ENCODE measurements around the gene B4GAT1. TPM values are rescaled to one million over a fixed set of nuclear protein-coding genes. Genes with fewer than 3 reads are reported as not detected.

The B4GAT1 gene
- total RNA-seq, 2 experiments from 2014 or later: 9.5 to 9.7 TPM

DNA sequence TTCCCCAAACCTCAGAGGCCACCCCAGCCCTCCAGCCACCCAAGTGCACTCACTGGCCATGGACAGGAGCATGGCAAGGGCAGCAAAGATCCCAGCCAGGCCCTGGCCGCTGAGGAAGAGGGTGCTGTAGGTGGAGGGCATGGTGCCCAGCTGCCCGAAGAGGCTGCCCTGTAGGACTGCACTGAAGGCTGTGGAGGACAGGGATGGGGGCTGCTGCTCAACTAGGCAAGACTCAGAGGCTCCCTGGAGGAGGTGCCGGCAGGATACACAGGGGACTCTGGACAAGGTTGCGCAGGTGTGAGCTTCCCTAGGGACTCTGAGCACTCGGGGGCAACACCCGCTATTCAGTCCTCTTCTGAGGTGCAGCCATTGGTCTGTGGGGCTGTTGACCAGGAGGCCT lies 21.1 kb upstream of the B4GAT1 start:
- H3K9me3 Mint-ChIP-seq: no peaks in the 10 kb centered on the region
- ATAC-seq (ENCODE audit: low read depth) (no peak), DNase-seq (no peak)
- no peak overlapping the region for H3K27ac Mint-ChIP-seq
- H3K4me1 Mint-ChIP-seq: peaks cover 14% of the 10 kb centered on the region
- no peak overlapping the region for H3K4me3 Mint-ChIP-seq
- POLR2A ChIA-PET: interaction anchor here (1.6 kb wide), 1 partner anchor 20 kb away, joined by 4 read pairs; no protein-coding TSS in a partner anchor
- no peaks in the 10 kb centered on the region for H3K27me3 Mint-ChIP-seq
- H3K36me3 Mint-ChIP-seq: peaks cover 2% of the 10 kb centered on the region

DNA sequence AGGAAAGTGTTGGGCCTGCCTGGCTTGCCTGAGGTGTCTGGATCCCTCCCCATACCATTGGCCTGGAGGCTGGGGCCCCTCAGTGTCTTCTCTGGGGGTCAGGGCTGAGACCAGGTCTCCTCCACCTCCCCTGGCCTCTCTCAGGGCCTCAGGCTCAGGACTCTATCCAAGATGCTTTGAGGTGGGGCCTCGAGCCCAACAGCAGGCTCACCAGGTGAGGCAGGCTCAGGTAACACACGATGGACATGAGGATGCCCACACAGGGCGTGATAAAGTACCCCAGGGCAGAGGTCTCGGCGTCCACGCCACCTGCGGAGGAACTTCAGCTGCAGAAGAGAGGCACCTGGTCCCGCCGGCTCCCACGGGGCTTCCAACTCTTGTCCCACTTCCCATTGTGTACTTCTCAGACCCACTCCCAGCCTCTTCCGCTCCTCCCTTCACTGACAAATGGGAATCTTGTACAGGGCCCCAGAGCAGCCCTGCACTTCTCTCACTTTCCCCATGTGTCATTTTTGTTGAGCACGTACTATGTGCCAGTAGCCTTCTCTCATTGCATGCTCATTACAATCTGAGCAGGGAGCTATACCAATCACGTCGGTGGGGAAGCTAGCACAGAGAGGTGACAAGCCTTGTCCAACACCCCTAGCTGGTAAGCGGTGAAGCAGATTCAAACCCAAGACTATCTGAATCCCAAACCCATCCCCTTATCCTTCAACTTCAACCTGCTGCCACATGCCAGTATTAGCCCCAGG lies 20.3 kb upstream of the B4GAT1 start:
- Mint-ChIP-seq H3K9me3 (no peaks in the 10 kb centered on the region), H3K27ac (peak overlapping the region; percentile 32), H3K27me3 (no peaks in the 10 kb centered on the region), H3K36me3 (peaks cover 2% of the 10 kb centered on the region), H3K4me3 (no peak overlapping the region), H3K4me1 (peaks cover 10% of the 10 kb centered on the region)
- DNase-seq (no peak), ATAC-seq (ENCODE audit: low read depth) (no peak)
- POLR2A ChIA-PET: no interaction called here

DNA sequence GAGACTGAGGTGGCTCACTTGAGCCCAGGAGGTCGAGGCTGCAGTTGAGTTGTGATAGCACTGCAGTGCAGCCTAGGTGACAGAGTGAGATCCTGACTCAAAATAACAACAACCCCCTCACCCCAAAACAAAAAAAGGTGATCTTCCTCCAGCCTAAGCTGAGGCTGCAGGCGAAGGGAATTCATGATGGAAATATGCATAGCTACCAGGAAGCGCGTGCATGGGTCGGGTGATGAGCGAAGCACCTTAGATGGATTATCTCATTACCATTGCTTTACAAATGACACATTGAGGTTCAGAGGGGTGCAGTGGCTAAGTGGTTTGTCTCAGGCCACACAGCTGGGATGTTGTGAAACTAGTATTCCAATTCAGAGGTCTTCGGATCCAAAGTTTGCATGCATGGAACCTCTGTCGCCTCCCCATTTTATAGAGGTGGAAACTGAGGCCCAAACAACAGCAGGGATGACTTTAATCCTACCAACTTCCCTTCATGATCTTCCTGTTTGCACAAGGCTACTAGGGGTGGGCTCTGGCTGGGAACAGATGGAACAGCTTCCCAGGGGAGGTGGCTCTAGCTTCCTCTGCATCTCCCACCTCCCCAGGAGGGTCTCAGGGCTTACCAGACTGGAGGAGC lies 19.5 kb upstream of the B4GAT1 start:
- POLR2A ChIA-PET: interaction anchor here (0.6 kb wide), 1 partner anchor 54 kb away, joined by 3 read pairs; no protein-coding TSS in a partner anchor
- Mint-ChIP-seq H3K27ac (no peak overlapping the region), H3K36me3 (peaks cover 2% of the 10 kb centered on the region), H3K4me1 (peaks cover 6% of the 10 kb centered on the region), H3K9me3 (no peaks in the 10 kb centered on the region), H3K27me3 (no peaks in the 10 kb centered on the region), H3K4me3 (no peak overlapping the region)
- DNase-seq: no peak
- ATAC-seq (ENCODE audit: low read depth): no peak

DNA sequence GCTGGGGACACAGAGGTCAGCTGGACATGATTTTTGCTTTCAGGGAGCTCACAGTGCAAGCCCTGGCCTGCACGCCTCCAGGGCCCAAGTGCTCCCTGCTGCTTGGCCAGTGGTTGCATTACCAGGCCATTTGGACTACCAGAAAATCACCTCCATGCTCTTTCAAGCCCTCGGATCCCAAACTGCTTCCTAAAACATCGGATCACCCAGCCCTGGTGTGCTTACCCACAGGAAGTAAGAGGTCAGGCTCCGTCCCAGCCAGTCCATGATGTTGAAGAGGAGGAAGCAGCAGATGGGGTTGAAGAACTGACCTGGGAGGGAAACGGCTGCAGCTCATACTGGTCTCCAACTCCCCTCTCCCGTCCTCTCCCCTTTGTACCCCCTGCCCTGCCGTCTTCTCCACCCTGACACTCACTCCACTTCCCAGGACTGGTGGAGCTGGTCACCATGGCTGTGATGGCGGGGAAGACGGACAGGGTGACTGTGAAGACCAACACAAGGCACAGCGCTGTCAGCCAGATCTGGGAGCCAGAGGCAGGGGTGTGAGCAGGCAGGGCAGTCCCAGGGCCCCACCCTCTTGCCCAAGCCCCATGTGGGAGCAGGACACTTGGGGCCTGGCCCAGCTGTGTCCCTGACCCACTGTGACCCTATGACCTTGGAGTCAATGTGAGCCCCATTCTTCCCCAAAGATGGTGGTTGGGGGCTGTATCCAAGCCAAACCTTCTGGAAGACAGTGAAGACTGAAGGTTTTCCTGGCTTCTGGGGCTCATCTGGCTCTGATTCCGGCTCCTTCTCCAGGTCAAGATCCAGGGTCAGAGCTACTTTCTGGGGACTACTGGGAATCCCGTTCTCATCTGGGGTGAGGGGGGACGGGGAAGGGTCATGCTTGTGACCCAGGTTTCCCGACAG lies 18.5 kb upstream of the B4GAT1 start:
- no peak overlapping the region for H3K4me3 Mint-ChIP-seq
- POLR2A ChIA-PET: no interaction called here
- H3K9me3 Mint-ChIP-seq: no peaks in the 10 kb centered on the region
- H3K27ac Mint-ChIP-seq: no peak overlapping the region
- DNase-seq (no peak), ATAC-seq (ENCODE audit: low read depth) (no peak)
- H3K36me3 Mint-ChIP-seq: peaks cover 2% of the 10 kb centered on the region
- no peaks in the 10 kb centered on the region for H3K27me3 Mint-ChIP-seq
- H3K4me1 Mint-ChIP-seq: peaks cover 6% of the 10 kb centered on the region

DNA sequence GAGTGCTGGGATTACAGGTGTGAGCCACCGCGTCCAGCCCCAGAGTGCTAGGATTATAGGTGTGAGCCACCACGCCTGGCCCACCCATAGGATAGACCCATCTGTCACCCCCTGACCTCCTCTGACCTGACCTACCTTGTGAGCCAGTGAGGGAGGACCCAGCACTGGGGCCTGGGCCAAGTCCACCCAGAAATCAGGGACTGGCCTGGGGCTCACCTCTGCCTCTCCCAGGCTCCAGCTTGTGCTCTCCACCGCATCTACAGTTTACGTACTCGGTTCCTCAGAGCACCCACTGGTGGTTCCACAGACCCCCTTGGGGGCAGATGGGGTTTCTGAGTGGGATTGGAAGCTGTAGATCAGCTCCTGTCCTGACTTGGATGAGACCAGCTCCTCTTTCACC lies 17.7 kb upstream of the B4GAT1 start:
- Mint-ChIP-seq H3K36me3 (peaks cover 2% of the 10 kb centered on the region), H3K27me3 (no peaks in the 10 kb centered on the region), H3K9me3 (no peaks in the 10 kb centered on the region), H3K4me1 (peaks cover 4% of the 10 kb centered on the region), H3K4me3 (no peak overlapping the region), H3K27ac (no peak overlapping the region)
- no peak for ATAC-seq (ENCODE audit: low read depth)
- no peak for DNase-seq
- POLR2A ChIA-PET: interaction anchor here (1.5 kb wide), 1 partner anchor 21 kb away, joined by 3 read pairs; no protein-coding TSS in a partner anchor

DNA sequence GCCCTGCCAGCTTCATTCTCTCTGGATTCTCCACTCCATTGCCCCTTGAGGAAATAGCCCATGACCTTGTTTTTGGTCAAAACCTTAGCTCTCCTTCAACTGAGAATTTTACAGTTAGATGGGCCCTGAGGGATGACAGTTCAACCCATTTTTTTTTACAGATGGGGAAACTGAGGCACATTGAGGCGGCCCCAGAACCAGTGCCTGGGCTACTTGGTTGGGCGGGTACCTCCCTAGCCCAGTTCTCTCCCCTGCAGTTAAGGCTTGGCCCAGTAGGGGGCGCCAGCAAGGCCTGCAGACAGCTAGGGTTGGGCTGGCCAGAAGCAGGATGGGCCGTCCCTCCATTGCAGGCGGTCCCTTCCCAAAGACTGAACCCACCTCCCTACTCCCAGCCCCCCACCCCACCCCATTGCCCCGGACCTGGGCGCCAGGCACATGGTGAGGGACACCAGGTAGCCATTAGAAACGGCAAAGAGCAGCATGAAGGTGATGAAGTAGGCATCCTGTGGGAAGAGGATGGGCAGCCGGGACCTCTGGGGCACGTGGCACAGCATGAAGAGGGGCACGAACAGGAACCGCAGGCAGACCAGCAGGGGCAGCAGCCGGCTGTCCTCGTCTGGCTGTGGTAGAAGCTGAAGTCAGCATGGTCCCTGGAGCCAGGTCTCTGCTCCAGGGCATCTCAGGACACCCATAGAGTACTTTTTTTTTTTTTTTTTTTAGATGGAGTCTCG lies 16.5 kb upstream of the B4GAT1 start:
- Mint-ChIP-seq H3K27ac (no peak overlapping the region), H3K4me3 (no peak overlapping the region), H3K4me1 (no peaks in the 10 kb centered on the region), H3K9me3 (no peaks in the 10 kb centered on the region), H3K27me3 (no peaks in the 10 kb centered on the region), H3K36me3 (no peaks in the 10 kb centered on the region)
- ATAC-seq (ENCODE audit: low read depth) (peak; percentile 67), DNase-seq (peak; percentile 85)
- POLR2A ChIA-PET: interaction anchor here (0.6 to 1.9 kb wide), 7 partner anchors 9 to 274 kb away, joined by 3 to 5 read pairs (median 3); partner anchors contain the start of genes B4GAT1, RBM4 and YIF1A

DNA sequence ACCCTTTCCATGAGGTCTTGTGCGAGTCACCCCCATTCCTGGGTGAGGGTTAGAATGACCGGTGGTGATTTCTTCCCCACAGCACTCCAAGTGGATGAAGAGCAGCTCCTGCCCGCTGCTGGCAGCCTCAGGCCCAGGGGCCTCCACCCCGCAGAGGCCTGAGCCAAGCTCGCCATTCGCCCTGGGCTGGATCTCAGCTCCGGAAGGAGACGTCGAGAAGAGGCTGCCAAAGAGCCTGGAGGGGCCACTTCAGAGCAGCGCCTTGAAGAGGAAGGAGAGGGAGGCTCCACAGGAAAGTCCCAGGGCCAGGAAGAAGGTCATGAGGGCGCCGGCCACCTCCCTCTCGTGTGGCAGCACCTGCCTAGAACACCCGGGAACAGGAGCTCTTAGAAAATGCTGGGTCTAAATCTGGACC lies 15.8 kb upstream of the B4GAT1 start:
- ATAC-seq (ENCODE audit: low read depth) (no peak), DNase-seq (no peak)
- Mint-ChIP-seq H3K27me3 (no peaks in the 10 kb centered on the region), H3K4me3 (no peak overlapping the region), H3K27ac (no peak overlapping the region), H3K9me3 (no peaks in the 10 kb centered on the region), H3K4me1 (no peaks in the 10 kb centered on the region), H3K36me3 (no peaks in the 10 kb centered on the region)
- POLR2A ChIA-PET: interaction anchor here (0.7 to 1.9 kb wide), 6 partner anchors 9 to 275 kb away, joined by 3 to 5 read pairs (median 3); partner anchors contain the start of genes B4GAT1, RBM4 and YIF1A

DNA sequence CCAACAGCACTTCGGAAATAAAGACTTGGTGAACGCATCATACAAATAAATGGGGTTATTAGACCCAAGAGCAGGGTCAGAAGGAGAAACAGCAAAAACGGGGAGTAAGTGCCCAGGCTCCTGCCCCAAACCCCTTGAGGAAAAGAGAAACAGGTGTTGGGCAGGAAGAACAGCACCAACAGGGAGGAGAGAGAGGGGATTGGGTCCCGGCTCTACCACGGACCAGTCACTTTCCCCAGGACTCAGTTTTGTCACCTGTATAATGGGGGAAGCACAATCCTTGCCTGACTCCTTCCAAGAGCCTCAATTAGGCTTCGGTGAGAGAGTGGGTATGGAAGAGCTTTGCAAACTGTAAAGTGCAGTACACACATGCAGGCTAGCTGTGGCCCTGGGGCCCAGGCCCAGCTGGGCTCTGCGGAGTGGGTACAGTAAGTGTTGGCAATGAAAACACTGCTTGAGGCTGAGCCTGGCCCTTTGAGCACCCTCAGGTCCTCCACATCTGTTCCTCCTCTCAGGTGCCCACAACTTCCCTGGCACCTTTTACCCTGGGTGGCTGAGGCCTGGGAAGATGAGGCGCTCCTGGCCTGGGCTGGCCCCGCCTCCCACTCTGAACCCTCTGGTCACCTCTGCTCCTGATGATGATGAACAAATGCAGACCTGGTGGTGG lies 15.2 kb upstream of the B4GAT1 start:
- POLR2A ChIA-PET: interaction anchor here (0.7 to 1.9 kb wide), 4 partner anchors 10 to 74 kb away, joined by 3 to 5 read pairs (median 4); partner anchors contain the start of gene YIF1A
- Mint-ChIP-seq H3K9me3 (no peaks in the 10 kb centered on the region), H3K27ac (no peak overlapping the region), H3K4me3 (no peak overlapping the region), H3K36me3 (no peaks in the 10 kb centered on the region), H3K4me1 (no peaks in the 10 kb centered on the region), H3K27me3 (no peaks in the 10 kb centered on the region)
- DNase-seq: no peak
- no peak for ATAC-seq (ENCODE audit: low read depth)

DNA sequence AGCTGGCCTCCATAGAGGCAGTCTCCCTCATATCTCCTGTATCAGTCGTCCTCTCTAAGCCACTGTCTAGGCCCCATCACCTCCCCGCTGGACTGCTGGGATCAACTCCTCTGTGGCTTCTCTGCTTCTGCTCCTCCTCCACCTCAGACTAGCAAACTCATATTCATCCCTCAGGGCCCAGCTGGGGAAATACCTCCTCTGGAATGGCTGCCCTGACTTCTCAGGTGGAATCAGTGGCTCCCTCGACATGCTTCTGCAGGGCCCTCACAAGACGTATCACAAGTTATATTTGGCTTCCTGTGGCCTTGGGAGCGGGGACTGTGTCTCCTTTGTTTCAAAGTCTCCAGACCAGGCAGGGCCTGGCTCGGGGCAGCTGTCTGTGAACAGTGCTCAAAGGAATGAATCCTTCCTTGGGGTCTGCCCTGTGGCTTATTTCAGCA lies 14.1 kb upstream of the B4GAT1 start:
- ATAC-seq (ENCODE audit: low read depth): no peak
- no peak for DNase-seq
- Mint-ChIP-seq H3K27me3 (no peaks in the 10 kb centered on the region), H3K27ac (no peak overlapping the region), H3K36me3 (no peaks in the 10 kb centered on the region), H3K4me1 (no peaks in the 10 kb centered on the region), H3K4me3 (no peak overlapping the region), H3K9me3 (no peaks in the 10 kb centered on the region)
- POLR2A ChIA-PET: interaction anchor here (0.9 to 1.2 kb wide), 2 partner anchors 11 to 24 kb away, joined by 4 to 5 read pairs; no protein-coding TSS in a partner anchor

DNA sequence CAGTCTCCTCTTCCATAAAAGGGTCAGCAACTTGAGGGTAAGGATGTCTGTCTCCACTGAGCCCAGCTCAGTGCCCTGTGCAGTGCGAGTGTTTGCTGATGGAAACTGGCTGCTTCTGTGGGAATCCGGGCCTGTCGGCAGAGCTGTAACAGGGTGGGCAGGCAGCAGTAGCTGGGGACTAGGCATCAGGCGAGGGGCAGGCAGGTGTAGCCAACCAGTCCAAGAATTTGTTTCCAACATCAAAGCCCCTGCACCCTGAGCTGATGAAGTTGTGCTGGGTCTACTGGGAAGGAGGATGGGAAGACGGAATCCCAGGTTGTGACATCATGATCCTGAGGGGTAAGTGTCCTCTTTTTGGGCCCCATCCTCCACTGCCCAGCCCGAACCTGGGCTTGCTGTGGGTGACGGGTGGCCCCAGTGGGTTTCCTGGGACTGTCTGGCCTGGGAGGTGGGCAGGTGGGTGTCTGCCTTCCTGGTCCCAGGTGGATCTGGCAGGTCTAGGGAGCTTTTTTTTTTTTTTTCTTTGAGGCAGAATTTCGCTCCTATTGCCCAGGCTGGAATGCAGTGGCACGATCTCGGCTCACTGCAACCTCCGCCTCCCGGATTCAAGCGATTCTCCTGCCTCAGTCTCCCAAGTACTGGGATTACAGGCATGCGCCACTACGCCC lies 13.1 kb upstream of the B4GAT1 start:
- H3K27me3 Mint-ChIP-seq: no peaks in the 10 kb centered on the region
- H3K36me3 Mint-ChIP-seq: no peaks in the 10 kb centered on the region
- H3K4me1 Mint-ChIP-seq: no peaks in the 10 kb centered on the region
- ATAC-seq (ENCODE audit: low read depth) (no peak), DNase-seq (no peak)
- POLR2A ChIA-PET: interaction anchor here (0.6 to 0.9 kb wide), 2 partner anchors 12 kb away, joined by 3 to 4 read pairs; no protein-coding TSS in a partner anchor
- no peaks in the 10 kb centered on the region for H3K9me3 Mint-ChIP-seq
- H3K4me3 Mint-ChIP-seq: no peak overlapping the region
- H3K27ac Mint-ChIP-seq: no peak overlapping the region

DNA sequence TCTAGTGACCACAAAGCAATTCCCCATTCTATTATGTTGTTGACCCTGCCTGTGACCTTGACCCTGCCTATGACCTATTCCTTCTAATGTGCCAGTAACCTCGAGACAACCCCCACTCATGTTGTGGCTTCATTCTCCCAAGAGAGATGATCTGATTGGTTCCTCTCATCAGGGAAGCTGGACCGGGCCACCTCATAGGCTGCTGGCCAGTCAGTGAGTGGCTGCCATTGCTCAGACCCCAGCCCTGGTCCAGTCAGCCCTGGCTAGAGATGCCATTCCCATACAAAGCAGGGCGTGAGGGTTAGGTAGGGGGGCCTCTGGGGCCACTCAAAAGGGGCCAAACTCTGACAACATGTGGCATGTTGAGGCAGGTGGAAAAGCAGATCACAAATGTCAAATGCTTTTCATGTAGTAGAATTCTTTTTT lies 12.2 kb upstream of the B4GAT1 start:
- DNase-seq (no peak), ATAC-seq (ENCODE audit: low read depth) (no peak)
- Mint-ChIP-seq H3K27ac (no peak overlapping the region), H3K9me3 (no peaks in the 10 kb centered on the region), H3K36me3 (no peaks in the 10 kb centered on the region), H3K4me3 (no peak overlapping the region), H3K27me3 (no peaks in the 10 kb centered on the region), H3K4me1 (no peaks in the 10 kb centered on the region)
- POLR2A ChIA-PET: interaction anchor here (0.6 kb wide), 1 partner anchor 23 kb away, joined by 5 read pairs; no protein-coding TSS in a partner anchor

Measured in activated naive CD8-positive, alpha-beta T cell treated with anti-CD3 and anti-CD28 coated beads, Interleukin-2, amount 10 ng/mL, durations not matched to agents 7 days and 5 days (primary cell).